PC-3 (cell line): ENCODE data around the gene E2F2.

ENCODE experiments used
- CTCF ChIP-seq: fragments of 300-600 bp; sonication (generic); conservative IDR thresholded peaks from 2 replicates; pipeline ENCODE4 v1.5.1; 2017; ENCODE audit warnings: antibody characterized with exemption, low read depth, mild to moderate bottlenecking, low read length
- EZH2 ChIP-seq: fragments of 300-600 bp; sonication (generic); IDR thresholded peaks from one replicate; pipeline ENCODE4 v1.6.1; 2017; ENCODE audit warnings: antibody characterized with exemption, mild to moderate bottlenecking, low read length; ENCODE audit not compliant: unreplicated experiment

GRCh38 chr1:23543707-23544443, 12.8 kb upstream of the E2F2 start:
- TF ChIP-seq EZH2 (no peak), CTCF (no peak)
